Measurements from ENCODE around the gene CTXN1.
"Not testable (repeated sequence)": the region's sequence is repeated elsewhere in the genome, so short reads cannot be mapped to it uniquely, and the experiment has no call there.

Gene CTXN1

GRCh38 chr19:7941895-7942596, 16.1 kb upstream of the CTXN1 start:
- Histone ChIP-seq H3K4me3 (ENCODE audit: low read length) (peak overlapping the region; percentile 62), H3K9ac (ENCODE audit: low read length) (no peak overlapping the region), H3K36me3 (ENCODE audit: control insufficient read depth, insufficient read depth, low read length) (peaks cover 10% of the 10 kb centered on the region), H3K27me3 (ENCODE audit: control insufficient read depth, insufficient read depth, low read length) (no peaks in the 10 kb centered on the region), H3K27ac (ENCODE audit: low read depth, low read length) (no peak overlapping the region), H3K4me1 (ENCODE audit: control insufficient read depth, insufficient read depth, low read length) (no peaks in the 10 kb centered on the region)

GRCh38 chr19:7940841-7941240, 14.9 kb upstream of the CTXN1 start:
- H3K4me1 ChIP-seq (ENCODE audit: control insufficient read depth, insufficient read depth, low read length) = no peaks in the 10 kb centered on the region
- no peak overlapping the region for H3K27ac ChIP-seq (ENCODE audit: low read depth, low read length)
- no peaks in the 10 kb centered on the region for H3K27me3 ChIP-seq (ENCODE audit: control insufficient read depth, insufficient read depth, low read length)
- no peak overlapping the region for H3K9ac ChIP-seq (ENCODE audit: low read length)
- no peak overlapping the region for H3K4me3 ChIP-seq (ENCODE audit: low read length)
- H3K36me3 ChIP-seq (ENCODE audit: control insufficient read depth, insufficient read depth, low read length) = peaks cover 13% of the 10 kb centered on the region

GRCh38 chr19:7934766-7935165, 8.8 kb upstream of the CTXN1 start:
- Histone ChIP-seq H3K27ac (ENCODE audit: low read depth, low read length) (no peak overlapping the region), H3K4me3 (ENCODE audit: low read length) (no peak overlapping the region), H3K4me1 (ENCODE audit: control insufficient read depth, insufficient read depth, low read length) (peaks cover 18% of the 10 kb centered on the region), H3K9ac (ENCODE audit: low read length) (no peak overlapping the region), H3K27me3 (ENCODE audit: control insufficient read depth, insufficient read depth, low read length) (no peaks in the 10 kb centered on the region), H3K36me3 (ENCODE audit: control insufficient read depth, insufficient read depth, low read length) (peaks cover 27% of the 10 kb centered on the region)

- Histone ChIP-seq H3K4me3 (ENCODE audit: low read length) (no peak overlapping the region), H3K27me3 (ENCODE audit: control insufficient read depth, insufficient read depth, low read length) (no peaks in the 10 kb centered on the region), H3K4me1 (ENCODE audit: control insufficient read depth, insufficient read depth, low read length) (peaks cover 24% of the 10 kb centered on the region), H3K36me3 (ENCODE audit: control insufficient read depth, insufficient read depth, low read length) (peaks cover 29% of the 10 kb centered on the region), H3K9ac (ENCODE audit: low read length) (no peak overlapping the region), H3K27ac (ENCODE audit: low read depth, low read length) (no peak overlapping the region)
These were observed 8.1 kb upstream of the CTXN1 start for GRCh38 chr19:7933828-7934725.

- H3K27me3 ChIP-seq (ENCODE audit: control insufficient read depth, insufficient read depth, low read length) = no peaks in the 10 kb centered on the region
- no peak overlapping the region for H3K9ac ChIP-seq (ENCODE audit: low read length)
- H3K27ac ChIP-seq (ENCODE audit: low read depth, low read length) = no peak overlapping the region
- no peak overlapping the region for H3K4me3 ChIP-seq (ENCODE audit: low read length)
- peaks cover 29% of the 10 kb centered on the region for H3K36me3 ChIP-seq (ENCODE audit: control insufficient read depth, insufficient read depth, low read length)
- peaks cover 29% of the 10 kb centered on the region for H3K4me1 ChIP-seq (ENCODE audit: control insufficient read depth, insufficient read depth, low read length)
These were observed 7.5 kb upstream of the CTXN1 start for GRCh38 chr19:7933411-7933810.

- H3K4me1 ChIP-seq (ENCODE audit: control insufficient read depth, insufficient read depth, low read length) = peaks cover 34% of the 10 kb centered on the region
- H3K9ac ChIP-seq (ENCODE audit: low read length) = no peak overlapping the region
- H3K27me3 ChIP-seq (ENCODE audit: control insufficient read depth, insufficient read depth, low read length) = no peaks in the 10 kb centered on the region
- peaks cover 28% of the 10 kb centered on the region for H3K36me3 ChIP-seq (ENCODE audit: control insufficient read depth, insufficient read depth, low read length)
- no peak overlapping the region for H3K27ac ChIP-seq (ENCODE audit: low read depth, low read length)
- no peak overlapping the region for H3K4me3 ChIP-seq (ENCODE audit: low read length)
These were observed 7.0 kb upstream of the CTXN1 start for GRCh38 chr19:7932930-7933300.

GRCh38 chr19:7932276-7932929, 6.5 kb upstream of the CTXN1 start:
- peaks cover 39% of the 10 kb centered on the region for H3K4me1 ChIP-seq (ENCODE audit: control insufficient read depth, insufficient read depth, low read length)
- no peaks in the 10 kb centered on the region for H3K27me3 ChIP-seq (ENCODE audit: control insufficient read depth, insufficient read depth, low read length)
- H3K27ac ChIP-seq (ENCODE audit: low read depth, low read length) = peak overlapping the region; percentile 88
- no peak overlapping the region for H3K4me3 ChIP-seq (ENCODE audit: low read length)
- H3K36me3 ChIP-seq (ENCODE audit: control insufficient read depth, insufficient read depth, low read length) = peaks cover 28% of the 10 kb centered on the region
- H3K9ac ChIP-seq (ENCODE audit: low read length) = no peak overlapping the region

- peak overlapping the region; percentile 88 for H3K27ac ChIP-seq (ENCODE audit: low read depth, low read length)
- H3K9ac ChIP-seq (ENCODE audit: low read length) = no peak overlapping the region
- no peak overlapping the region for H3K4me3 ChIP-seq (ENCODE audit: low read length)
- no peaks in the 10 kb centered on the region for H3K27me3 ChIP-seq (ENCODE audit: control insufficient read depth, insufficient read depth, low read length)
- peaks cover 26% of the 10 kb centered on the region for H3K36me3 ChIP-seq (ENCODE audit: control insufficient read depth, insufficient read depth, low read length)
- H3K4me1 ChIP-seq (ENCODE audit: control insufficient read depth, insufficient read depth, low read length) = peaks cover 49% of the 10 kb centered on the region
These were observed 5.5 kb upstream of the CTXN1 start for GRCh38 chr19:7931221-7932061.

GRCh38 chr19:7930765-7931164, 4.8 kb upstream of the CTXN1 start:
- H3K9ac ChIP-seq (ENCODE audit: low read length) = no peak overlapping the region
- peaks cover 24% of the 10 kb centered on the region for H3K36me3 ChIP-seq (ENCODE audit: control insufficient read depth, insufficient read depth, low read length)
- peak overlapping the region; percentile 88 for H3K27ac ChIP-seq (ENCODE audit: low read depth, low read length)

GRCh38 chr19:7930030-7930429, 4.1 kb upstream of the CTXN1 start:
- H3K9ac ChIP-seq (ENCODE audit: low read length); H3K4me3 ChIP-seq (ENCODE audit: low read length); H3K27me3 ChIP-seq (ENCODE audit: control insufficient read depth, insufficient read depth, low read length): not testable (repeated sequence)
- peak overlapping the region; percentile 88 for H3K27ac ChIP-seq (ENCODE audit: low read depth, low read length)
- H3K36me3 ChIP-seq (ENCODE audit: control insufficient read depth, insufficient read depth, low read length) = peaks cover 20% of the 10 kb centered on the region
- H3K4me1 ChIP-seq (ENCODE audit: control insufficient read depth, insufficient read depth, low read length) = peaks cover 52% of the 10 kb centered on the region

More at GRCh38 chr19:7930765-7931164, 4.8 kb upstream of the CTXN1 start:
- no peak overlapping the region for H3K4me3 ChIP-seq (ENCODE audit: low read length)
- H3K27me3 ChIP-seq (ENCODE audit: control insufficient read depth, insufficient read depth, low read length) = no peaks in the 10 kb centered on the region
- peaks cover 52% of the 10 kb centered on the region for H3K4me1 ChIP-seq (ENCODE audit: control insufficient read depth, insufficient read depth, low read length)

GRCh38 chr19:7928741-7929701, 3.1 kb upstream of the CTXN1 start:
- H3K27me3 ChIP-seq (ENCODE audit: control insufficient read depth, insufficient read depth, low read length) = no peaks in the 10 kb centered on the region
- H3K4me1 ChIP-seq (ENCODE audit: control insufficient read depth, insufficient read depth, low read length) = peaks cover 55% of the 10 kb centered on the region
- peak overlapping the region; percentile 99 for H3K27ac ChIP-seq (ENCODE audit: low read depth, low read length)
- H3K4me3 ChIP-seq (ENCODE audit: low read length) = peak overlapping the region; percentile 32
- H3K36me3 ChIP-seq (ENCODE audit: control insufficient read depth, insufficient read depth, low read length) = peaks cover 14% of the 10 kb centered on the region
- H3K9ac ChIP-seq (ENCODE audit: low read length) = peak overlapping the region; percentile 56
